WTC11 (cell line): Measurements from ENCODE around the gene FER1L5. TPM values are rescaled to one million over a fixed set of nuclear protein-coding genes. Genes with fewer than 3 reads are reported as not detected.

ENCODE experiments used
- ATAC-seq: fragments of 200-7000 bp; cut with Tn5 transposase; 2 replicates; pipeline ENCODE4 v1.10.0; 2021; ENCODE audit warnings: mild to moderate bottlenecking, moderate library complexity
- CTCF ChIA-PET: fragments of 300-600 bp; sonication (Branson Sonifier 250); formaldehyde crosslinking; loops from one replicate; lab custom pipeline; 2021; ENCODE audit warnings: antibody characterized with exemption; lab: Charles Lee
- POLR2A ChIA-PET: fragments of 350-600 bp; sonication (Branson Sonifier 250); formaldehyde crosslinking; loops from one replicate; lab custom pipeline; 2021; ENCODE audit warnings: antibody characterized with exemption; lab: Charles Lee
- DNase-seq: peaks from one replicate; pipeline ENCODE4 v3.0.0; 2021; ENCODE audit warnings: low spot score
- H3K27ac Mint-ChIP-seq: 2 replicates; pipeline ENCODE4 v1.8.0; 2021; ENCODE audit warnings: mixed read lengths
- H3K27me3 Mint-ChIP-seq: 2 replicates; pipeline ENCODE4 v1.8.0; 2021; ENCODE audit warnings: low read depth, mild to moderate bottlenecking, moderate library complexity, mixed read lengths
- H3K36me3 Mint-ChIP-seq: 2 replicates; pipeline ENCODE4 v1.8.0; 2021; ENCODE audit warnings: mixed read lengths
- H3K4me1 Mint-ChIP-seq: 2 replicates; pipeline ENCODE4 v1.8.0; 2022; ENCODE audit warnings: mixed read lengths
- H3K4me3 Mint-ChIP-seq: 2 replicates; pipeline ENCODE4 v1.8.0; 2021; ENCODE audit warnings: mild to moderate bottlenecking, moderate library complexity, mixed read lengths
- H3K9me3 Mint-ChIP-seq: 2 replicates; pipeline ENCODE4 v1.8.0; 2021; ENCODE audit warnings: mixed read lengths
- ATF2 ChIP-seq: sonication (generic); formaldehyde crosslinking; IDR thresholded peaks from 2 replicates; pipeline ENCODE4 v1.8.1; 2022; ENCODE audit warnings: low read depth, missing genetic modification reagents, borderline replicate concordance
- ATF6 ChIP-seq: sonication (generic); formaldehyde crosslinking; IDR thresholded peaks from 2 replicates; pipeline ENCODE4 v1.8.1; 2023; ENCODE audit warnings: mild to moderate bottlenecking, missing genetic modification reagents
- CDX4 ChIP-seq: fragments of 250-450 bp; sonication (Bioruptor Pico); IDR thresholded peaks from 2 replicates; pipeline ENCODE4 v1.9.0; 2021; ENCODE audit warnings: moderate library complexity, mild to moderate bottlenecking, inconsistent platforms, borderline replicate concordance
- CREM ChIP-seq: sonication (generic); formaldehyde crosslinking; IDR thresholded peaks from 2 replicates; pipeline ENCODE4 v1.8.1; 2022; ENCODE audit warnings: mild to moderate bottlenecking, missing genetic modification reagents, moderate library complexity
- E2F1 ChIP-seq: sonication (generic); formaldehyde crosslinking; IDR thresholded peaks from 2 replicates; pipeline ENCODE4 v1.8.0; 2022; ENCODE audit warnings: mild to moderate bottlenecking, missing genetic modification reagents
- ELF4 ChIP-seq: sonication (generic); formaldehyde crosslinking; IDR thresholded peaks from 2 replicates; pipeline ENCODE4 v1.8.1; 2022; ENCODE audit warnings: low read depth, mild to moderate bottlenecking, moderate library complexity, missing genetic modification reagents
- EMX1 ChIP-seq: fragments of 250-450 bp; sonication (Bioruptor Pico); IDR thresholded peaks from 2 replicates; pipeline ENCODE4 v1.8.0; 2021; ENCODE audit warnings: mild to moderate bottlenecking
- ESRRA ChIP-seq: sonication (generic); formaldehyde crosslinking; IDR thresholded peaks from 2 replicates; pipeline ENCODE4 v1.8.1; 2022; ENCODE audit warnings: mild to moderate bottlenecking, missing genetic modification reagents, borderline replicate concordance
- FOXK1 ChIP-seq: sonication (generic); formaldehyde crosslinking; IDR thresholded peaks from 2 replicates; pipeline ENCODE4 v1.8.0; 2022; ENCODE audit warnings: mild to moderate bottlenecking, moderate library complexity, missing genetic modification reagents
- IRF2 ChIP-seq: sonication (generic); formaldehyde crosslinking; IDR thresholded peaks from 2 replicates; pipeline ENCODE4 v1.8.0; 2022; ENCODE audit warnings: low read depth, missing genetic modification reagents, borderline replicate concordance
- MLX ChIP-seq: sonication (generic); formaldehyde crosslinking; IDR thresholded peaks from 2 replicates; pipeline ENCODE4 v1.8.1; 2023; ENCODE audit warnings: mild to moderate bottlenecking, missing genetic modification reagents, moderate library complexity
- NR2C2 ChIP-seq: sonication (generic); formaldehyde crosslinking; IDR thresholded peaks from 2 replicates; pipeline ENCODE4 v1.8.0; 2022; ENCODE audit warnings: mild to moderate bottlenecking, missing genetic modification reagents
- NR3C1 ChIP-seq: sonication (generic); formaldehyde crosslinking; conservative IDR thresholded peaks from 2 replicates; pipeline ENCODE4 v1.8.1; 2023; ENCODE audit warnings: low read depth, mild to moderate bottlenecking, missing genetic modification reagents
- PRRX2 ChIP-seq: fragments of 250-450 bp; sonication (Bioruptor Pico); IDR thresholded peaks from 2 replicates; pipeline ENCODE4 v1.8.0; 2021; ENCODE audit warnings: mild to moderate bottlenecking
- RORB ChIP-seq: fragments of 250-450 bp; sonication (Bioruptor Pico); IDR thresholded peaks from 2 replicates; pipeline ENCODE4 v1.9.0; 2021; ENCODE audit warnings: mild to moderate bottlenecking
- ZNF263 ChIP-seq: sonication (generic); formaldehyde crosslinking; IDR thresholded peaks from 2 replicates; pipeline ENCODE4 v1.8.1; 2022; ENCODE audit warnings: low read depth, mild to moderate bottlenecking, moderate library complexity, missing genetic modification reagents
- ZNF396 ChIP-seq: fragments of 250-450 bp; sonication (Bioruptor Pico); IDR thresholded peaks from 2 replicates; pipeline ENCODE4 v1.8.0; 2021; ENCODE audit warnings: mild to moderate bottlenecking, moderate library complexity, borderline replicate concordance
- total RNA-seq: library from RNA; stranded (reverse); gene quantifications from 3 replicates; pipeline ENCODE4 v1.2.3, GENCODE V29; 2021
- TF ChIP-seq, protein P1 (sequence below): sonication (generic); formaldehyde crosslinking; IDR thresholded peaks from 2 replicates; pipeline ENCODE4 v1.8.1; 2022; ENCODE audit warnings: missing genetic modification reagents, borderline replicate concordance
- TF ChIP-seq, protein P2 (sequence below): sonication (generic); formaldehyde crosslinking; IDR thresholded peaks from 2 replicates; pipeline ENCODE4 v1.8.0; 2022; ENCODE audit warnings: mild to moderate bottlenecking, missing genetic modification reagents

Gene FER1L5
- total RNA-seq, 1 experiment from 2014 or later = 1.4 TPM

GRCh38 chr2:96594691-96595152, 47.8 kb upstream of the FER1L5 start:
- ATAC-seq = no peak
- TF ChIP-seq IRF2 (no peak), ZNF263 (CRISPR knock-in tag) (no peak), ZNF396 (CRISPR knock-in tag) (no peak), ELF4 (CRISPR knock-in tag) (no peak), CDX4 (CRISPR knock-in tag) (no peak), ATF2 (no peak), ESRRA (no peak), NR3C1 (no peak), EMX1 (no peak)
- TF ChIP-seq, protein P1, sequence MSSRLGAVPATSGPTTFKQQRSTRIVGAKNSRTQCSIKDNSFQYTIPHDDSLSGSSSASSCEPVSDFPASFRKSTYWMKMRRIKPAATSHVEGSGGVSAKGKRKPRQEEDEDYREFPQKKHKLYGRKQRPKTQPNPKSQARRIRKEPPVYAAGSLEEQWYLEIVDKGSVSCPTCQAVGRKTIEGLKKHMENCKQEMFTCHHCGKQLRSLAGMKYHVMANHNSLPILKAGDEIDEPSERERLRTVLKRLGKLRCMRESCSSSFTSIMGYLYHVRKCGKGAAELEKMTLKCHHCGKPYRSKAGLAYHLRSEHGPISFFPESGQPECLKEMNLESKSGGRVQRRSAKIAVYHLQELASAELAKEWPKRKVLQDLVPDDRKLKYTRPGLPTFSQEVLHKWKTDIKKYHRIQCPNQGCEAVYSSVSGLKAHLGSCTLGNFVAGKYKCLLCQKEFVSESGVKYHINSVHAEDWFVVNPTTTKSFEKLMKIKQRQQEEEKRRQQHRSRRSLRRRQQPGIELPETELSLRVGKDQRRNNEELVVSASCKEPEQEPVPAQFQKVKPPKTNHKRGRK (CRISPR knock-in tag) = no peak
- no peak for DNase-seq
- POLR2A ChIA-PET = no interaction called here
- Mint-ChIP-seq H3K9me3 (no peaks in the 10 kb centered on the region), H3K4me3 (no peak overlapping the region), H3K4me1 (no peaks in the 10 kb centered on the region), H3K27me3 (no peaks in the 10 kb centered on the region), H3K27ac (no peak overlapping the region), H3K36me3 (peaks cover 48% of the 10 kb centered on the region)
- CTCF ChIA-PET = no interaction called here

- TF ChIP-seq FOXK1 (no peak), ATF6 (CRISPR knock-in tag) (no peak), IRF2 (no peak), MLX (no peak), NR2C2 (CRISPR knock-in tag) (no peak), E2F1 (CRISPR knock-in tag) (no peak), CREM (CRISPR knock-in tag) (no peak), RORB (no peak), PRRX2 (no peak)
- TF ChIP-seq, protein P2, sequence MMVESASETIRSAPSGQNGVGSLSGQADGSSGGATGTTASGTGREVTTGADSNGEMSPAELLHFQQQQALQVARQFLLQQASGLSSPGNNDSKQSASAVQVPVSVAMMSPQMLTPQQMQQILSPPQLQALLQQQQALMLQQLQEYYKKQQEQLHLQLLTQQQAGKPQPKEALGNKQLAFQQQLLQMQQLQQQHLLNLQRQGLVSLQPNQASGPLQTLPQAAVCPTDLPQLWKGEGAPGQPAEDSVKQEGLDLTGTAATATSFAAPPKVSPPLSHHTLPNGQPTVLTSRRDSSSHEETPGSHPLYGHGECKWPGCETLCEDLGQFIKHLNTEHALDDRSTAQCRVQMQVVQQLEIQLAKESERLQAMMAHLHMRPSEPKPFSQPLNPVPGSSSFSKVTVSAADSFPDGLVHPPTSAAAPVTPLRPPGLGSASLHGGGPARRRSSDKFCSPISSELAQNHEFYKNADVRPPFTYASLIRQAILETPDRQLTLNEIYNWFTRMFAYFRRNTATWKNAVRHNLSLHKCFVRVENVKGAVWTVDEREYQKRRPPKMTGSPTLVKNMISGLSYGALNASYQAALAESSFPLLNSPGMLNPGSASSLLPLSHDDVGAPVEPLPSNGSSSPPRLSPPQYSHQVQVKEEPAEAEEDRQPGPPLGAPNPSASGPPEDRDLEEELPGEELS (CRISPR knock-in tag) = no peak
- TF ChIP-seq, all 79 proteins: peak for 0
- no peaks in the 10 kb centered on the region for H3K4me1 Mint-ChIP-seq
- ATAC-seq (no peak), DNase-seq (no peak)
- peaks cover 65% of the 10 kb centered on the region for H3K36me3 Mint-ChIP-seq
- H3K4me3 Mint-ChIP-seq = no peak overlapping the region
- H3K9me3 Mint-ChIP-seq = no peaks in the 10 kb centered on the region
- CTCF ChIA-PET = interaction anchor here (1.2 kb wide), 1 partner anchor 47 kb away, joined by 3 read pairs; no protein-coding TSS in a partner anchor
- no peak overlapping the region for H3K27ac Mint-ChIP-seq
- POLR2A ChIA-PET = no interaction called here
- H3K27me3 Mint-ChIP-seq = no peaks in the 10 kb centered on the region
Measured at GRCh38 chr2:96596596-96596995, 46.0 kb upstream of the FER1L5 start.
